ENCODE measurements around the gene BRIP1.
A peak's percentile ranks its signal among the peaks of the same experiment; 100 is the strongest.
"Not testable (repeated sequence)": the region's sequence is repeated elsewhere in the genome, so short reads cannot be mapped to it uniquely, and the experiment has no call there.

BRIP1 gene

DNA sequence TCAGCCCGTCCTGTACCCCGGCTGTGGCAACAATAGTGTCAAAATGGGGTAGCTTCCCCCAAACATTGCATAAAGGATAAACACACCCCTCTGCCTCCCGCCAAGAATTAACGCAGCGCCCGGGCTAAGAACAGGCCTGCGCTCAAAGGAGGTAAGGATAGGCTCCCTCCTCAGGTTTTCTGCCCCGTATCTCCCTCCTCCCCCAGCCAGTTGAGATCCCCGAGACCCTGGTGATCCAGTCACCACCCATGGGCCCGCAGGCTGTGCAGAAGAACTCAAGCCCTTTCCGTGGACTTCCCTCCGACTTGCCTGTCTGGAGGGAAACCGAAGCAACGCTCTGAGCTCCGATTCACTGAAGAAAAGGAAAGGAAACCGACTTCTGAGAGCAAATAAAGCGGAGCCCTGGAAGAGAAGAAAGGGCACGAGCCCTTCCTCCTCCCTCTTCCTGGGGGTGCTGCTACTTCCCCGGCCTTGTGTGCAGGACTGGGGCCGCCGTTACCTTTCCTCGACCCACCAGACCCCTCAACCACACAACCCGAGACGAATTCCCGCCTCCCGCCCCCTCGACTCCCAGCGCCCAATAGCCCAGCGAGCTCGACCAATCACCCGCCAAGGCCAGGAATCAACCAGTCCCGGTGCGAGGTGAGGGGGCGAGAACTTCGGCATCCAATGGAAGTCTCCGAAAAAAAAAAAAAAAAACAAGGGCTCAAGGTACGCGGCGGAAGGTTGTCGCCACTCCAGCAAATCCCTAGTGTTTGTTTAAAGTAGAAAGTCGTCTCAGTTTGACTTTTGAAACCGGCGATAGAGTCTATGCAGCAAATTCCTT lies at the start of gene BRIP1:
Gene BRIP1, minus strand, starts transcription at position 554 of the 826 bp plus-strand sequence. CDS start 1,989 bp downstream, outside the sequence.
- DNase-seq, result peak; percentile 96

DNA sequence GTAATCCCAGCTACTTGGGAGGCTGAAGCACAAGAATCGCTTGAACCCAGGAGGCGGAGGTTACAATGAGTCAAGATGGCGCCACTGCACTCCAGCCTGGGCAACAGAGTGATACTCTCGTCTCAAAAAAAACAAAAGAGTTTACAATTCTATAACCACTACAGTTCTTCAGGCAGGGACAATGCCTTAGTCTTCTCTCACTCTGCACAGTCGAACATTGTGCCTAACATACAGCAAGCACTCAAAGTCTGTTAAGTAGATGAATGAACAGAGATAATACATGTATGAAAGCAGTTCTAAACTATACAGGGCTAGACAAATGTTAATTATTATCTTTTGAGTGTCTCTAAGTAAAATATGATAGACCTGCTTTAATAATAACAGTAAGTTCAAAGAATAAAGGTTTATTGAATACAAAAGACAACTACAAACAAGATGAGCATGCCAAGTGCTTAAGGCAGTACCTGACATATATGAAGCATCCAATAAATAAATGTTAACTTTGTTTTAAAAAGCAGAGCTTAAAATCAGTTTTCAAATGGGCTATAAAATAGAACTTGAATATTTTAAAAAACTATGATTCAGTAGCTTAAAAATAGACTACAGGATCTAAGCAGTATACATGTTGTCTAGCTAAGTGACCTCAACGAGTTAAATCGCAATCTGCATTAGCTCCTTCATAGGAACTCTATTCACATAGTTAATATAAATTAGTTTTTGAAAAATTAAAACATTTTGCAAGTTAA lies 45.1 kb upstream of the BRIP1 start:
- no peak for DNase-seq

DNA sequence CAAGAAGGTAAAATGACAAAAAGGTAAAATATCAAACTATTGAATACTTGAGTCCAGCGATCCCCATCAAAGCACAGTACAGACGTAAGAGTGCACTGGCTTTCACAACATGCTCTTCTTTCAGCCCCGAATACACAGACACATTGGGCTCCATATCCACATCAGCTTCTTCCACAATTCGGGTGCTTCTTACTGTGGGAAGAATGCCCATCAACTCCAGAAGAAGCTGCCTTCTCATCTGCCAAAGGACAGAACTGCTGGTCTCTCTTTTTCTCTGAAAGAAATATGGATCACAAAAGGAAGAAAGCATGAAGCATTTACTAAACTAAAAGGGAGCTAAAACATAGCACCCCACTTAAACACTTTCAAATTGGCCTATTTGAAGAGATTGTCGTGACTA lies 44.0 kb upstream of the BRIP1 start:
- no peak for DNase-seq

DNA sequence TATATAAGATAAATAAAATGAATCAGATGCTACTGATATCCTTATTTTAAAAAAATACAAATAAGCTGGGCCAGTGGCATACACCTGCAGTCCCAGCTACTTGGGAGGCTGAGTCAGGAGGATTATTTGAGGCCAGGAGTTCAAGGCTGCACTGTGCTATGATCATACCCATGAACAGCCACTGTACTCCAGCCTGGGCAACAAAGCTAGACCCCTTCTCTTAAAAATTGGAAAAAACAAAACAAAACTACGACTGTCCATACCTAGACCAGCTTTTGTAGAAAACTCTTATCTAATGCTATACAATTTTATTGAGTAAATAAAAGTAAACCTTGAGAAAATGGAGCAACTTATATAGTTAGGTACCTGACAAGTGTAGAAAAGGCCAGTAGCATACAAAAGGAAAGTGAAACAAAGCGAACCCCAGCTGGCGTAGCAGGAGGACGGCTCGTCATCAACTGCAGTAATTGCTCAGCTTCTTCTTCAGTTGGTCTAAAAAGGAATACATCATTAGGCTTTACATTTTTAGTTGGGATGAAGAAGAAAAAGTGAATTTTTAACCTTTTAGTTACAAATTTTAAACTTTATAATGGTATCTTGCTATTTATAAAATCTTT lies 40.9 kb upstream of the BRIP1 start:
- DNase-seq, result no peak

DNA sequence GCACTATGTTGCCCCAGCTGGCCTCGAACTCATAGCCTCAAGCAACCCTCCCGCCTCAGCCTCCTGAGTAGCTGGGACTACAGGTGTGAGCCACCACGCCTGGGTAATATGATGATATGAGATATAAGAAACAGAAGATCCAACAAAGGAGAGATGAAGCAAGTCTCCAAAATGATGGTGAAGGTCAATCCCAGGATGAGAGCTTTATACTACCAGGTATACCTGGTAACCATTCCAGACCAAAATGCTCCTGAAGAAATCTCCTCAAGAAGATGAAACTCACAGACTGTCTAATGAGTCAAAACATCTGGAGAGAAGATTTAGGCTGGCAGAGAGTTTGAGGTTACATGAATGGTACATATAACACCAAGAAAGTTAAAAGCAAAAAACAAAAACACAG lies 39.9 kb upstream of the BRIP1 start:
- no peak for DNase-seq

DNA sequence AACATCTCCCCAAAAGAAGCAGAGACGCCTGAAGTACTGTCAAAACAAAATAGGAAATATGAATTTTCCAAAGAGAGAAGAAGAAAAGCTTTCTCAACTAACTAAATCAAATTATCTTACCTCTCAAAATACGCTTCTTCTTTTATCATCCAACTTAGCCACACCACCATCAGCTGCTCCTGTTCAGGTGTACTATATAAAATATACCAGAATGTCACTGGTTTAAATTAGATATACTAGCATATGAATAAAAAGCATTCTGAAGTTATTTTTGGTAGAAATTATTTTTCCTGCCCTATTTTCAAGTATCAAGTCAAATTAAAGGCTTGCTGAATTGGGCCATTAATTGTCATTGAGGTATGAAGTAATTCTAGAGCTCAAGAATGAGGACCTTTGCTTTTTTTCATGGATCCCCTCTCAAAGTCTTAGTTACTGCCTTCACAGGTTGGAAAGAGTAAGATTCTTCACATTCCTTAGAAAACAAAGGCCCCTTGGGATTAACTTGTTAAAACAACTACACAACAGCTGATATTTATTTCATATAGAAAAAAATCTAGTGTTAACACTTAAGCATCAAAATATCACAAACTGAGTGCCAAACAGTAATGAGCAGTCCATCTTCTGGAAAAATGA lies 34.3 kb upstream of the BRIP1 start:
- DNase-seq, result no peak

DNA sequence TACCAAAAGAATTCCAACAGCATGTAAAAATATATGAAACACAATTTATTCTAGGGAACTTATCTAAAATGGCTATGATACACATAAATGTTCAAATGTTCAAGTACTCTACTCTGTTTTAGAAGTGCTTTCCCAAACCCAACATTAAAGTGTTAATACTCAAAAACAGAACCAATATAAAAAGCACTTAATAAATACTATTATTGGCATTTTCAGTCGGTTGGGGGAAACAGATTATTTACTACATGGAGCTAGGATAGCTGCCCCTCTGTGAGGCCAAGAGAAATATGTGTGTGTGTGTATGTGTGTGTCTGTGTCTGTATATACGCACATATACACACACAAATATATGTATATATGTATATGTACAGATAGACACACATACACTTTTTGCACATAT lies 32.1 kb upstream of the BRIP1 start:
- no peak for DNase-seq

DNA sequence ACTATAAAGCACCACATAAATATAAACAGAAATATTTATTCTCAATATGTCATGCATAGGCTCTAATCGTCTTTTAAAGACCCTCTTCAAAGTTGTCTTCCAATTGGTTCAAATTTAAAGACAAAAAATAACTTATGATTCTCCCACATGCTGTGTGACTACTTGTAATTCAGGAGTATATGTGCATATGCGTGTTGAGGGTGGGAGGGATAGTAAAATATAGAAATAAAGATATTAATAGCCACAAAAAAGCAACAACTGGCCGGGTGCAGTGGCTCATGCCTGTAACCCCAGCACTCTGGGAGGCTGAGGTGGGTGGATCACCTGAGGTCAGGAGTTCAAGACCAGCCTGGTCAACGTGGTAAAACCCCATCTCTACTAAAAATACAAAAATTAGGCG lies 31.0 kb upstream of the BRIP1 start:
- not testable (repeated sequence) for DNase-seq

DNA sequence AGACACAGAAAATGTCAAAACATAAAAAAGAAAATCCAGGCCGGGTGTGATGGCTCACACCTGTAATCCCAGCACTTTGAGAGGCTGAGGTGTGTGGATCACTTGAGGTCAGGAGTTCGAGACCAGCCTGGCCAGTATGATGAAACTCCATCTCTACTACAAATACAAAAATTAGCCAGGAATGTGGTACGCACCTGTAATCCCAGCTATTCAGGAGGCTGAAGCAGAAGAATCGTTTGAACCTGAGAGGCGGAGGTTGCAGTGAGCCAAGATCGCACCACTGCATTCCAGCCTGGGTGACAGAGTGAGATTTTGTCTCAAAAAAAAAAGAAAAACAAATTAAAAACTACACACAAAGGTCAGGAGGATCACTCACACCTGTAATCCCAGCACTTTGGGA lies 24.4 kb upstream of the BRIP1 start:
- DNase-seq, result not testable (repeated sequence)

DNA sequence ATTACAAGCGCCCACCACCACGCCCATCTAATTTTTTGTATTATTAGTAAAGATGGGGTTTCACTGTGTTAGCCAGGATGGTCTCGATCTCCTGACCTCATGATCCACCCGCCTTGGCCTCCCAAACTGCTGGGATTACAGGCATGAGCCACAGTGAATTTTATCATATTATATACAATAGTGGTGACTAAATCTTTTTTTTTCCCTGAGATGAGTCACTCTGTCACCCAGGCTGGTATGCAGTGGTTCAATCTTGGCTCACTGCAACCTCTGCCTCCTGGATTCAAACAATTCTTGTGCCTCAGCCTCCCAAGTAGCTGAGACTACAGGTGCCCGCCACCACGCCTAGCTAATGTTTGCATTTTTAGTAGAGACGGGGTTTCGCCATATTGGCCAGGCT lies 22.5 kb upstream of the BRIP1 start:
- DNase-seq, result not testable (repeated sequence)

DNA sequence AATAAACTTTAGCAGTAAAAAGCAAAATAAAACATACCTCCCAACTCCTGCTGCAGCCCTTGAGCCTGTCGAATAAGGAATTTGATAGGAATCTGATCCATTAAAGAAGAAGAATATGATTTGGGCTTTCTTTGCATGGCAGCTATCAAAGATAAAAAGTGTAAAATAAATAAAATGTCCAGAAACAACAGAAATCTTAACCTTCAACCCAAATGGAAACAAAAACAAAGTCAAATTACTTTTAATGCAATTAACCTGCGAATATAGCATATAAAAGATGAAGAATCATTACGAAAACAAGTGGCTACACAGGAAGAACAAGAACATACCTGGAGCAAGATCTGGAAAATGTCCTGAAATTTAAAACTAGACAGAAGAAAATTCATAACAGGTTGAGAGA lies 21.5 kb upstream of the BRIP1 start:
- DNase-seq, result no peak

DNA sequence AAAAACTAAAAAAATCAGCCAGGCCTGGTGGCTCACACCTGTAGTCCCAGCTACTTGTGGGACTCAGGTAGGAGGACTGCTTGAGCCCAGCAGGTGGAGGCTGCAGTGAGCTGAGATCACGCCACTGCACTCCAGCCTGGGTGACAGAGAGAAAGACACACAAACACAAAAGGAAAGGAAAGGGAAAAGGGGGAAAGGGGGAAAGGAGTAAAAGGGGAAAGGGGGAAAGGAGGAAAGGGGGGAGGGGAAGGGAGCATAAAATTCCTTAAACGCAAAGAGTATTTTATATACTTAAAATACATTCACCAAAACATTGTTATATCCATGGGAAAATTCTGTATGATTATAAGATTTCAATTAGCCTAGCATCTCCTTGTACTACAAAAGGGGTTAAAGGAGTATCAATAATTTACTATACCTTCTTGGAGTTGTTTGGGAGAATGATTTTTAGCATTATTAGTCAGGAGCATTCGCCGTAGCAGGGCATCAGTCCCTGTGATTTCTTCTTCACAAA lies 17.3 kb upstream of the BRIP1 start:
- no peak for DNase-seq

DNA sequence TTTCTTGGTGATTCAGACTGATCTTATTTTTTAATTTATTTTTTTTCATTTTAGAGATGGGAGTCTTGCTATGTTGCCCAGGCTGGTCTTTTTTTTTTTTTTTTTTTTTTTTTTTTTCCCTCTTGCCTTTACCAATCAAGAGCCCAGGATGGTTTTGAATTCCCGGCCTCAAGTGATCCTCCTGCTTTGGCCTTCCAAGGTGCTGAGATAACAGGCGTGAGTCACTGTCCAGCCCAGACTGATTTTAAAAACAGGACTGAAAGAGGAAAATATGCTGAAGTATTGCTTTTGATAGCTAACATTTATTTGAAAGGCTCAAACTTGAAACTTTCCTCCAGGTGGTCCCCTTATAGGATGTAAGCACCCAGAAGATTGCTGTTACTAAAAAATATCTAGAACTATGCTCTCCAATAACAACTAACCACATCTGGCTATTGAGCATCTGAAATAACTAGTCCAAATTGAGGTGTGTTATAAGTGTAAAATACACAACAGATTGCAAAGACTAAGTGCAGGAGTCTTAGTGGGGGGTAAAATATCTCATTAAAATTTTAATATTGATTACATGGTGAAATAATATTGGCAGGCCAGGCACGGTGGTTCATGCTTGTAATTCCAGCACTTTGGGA lies 15.8 kb upstream of the BRIP1 start:
- no peak for DNase-seq

DNA sequence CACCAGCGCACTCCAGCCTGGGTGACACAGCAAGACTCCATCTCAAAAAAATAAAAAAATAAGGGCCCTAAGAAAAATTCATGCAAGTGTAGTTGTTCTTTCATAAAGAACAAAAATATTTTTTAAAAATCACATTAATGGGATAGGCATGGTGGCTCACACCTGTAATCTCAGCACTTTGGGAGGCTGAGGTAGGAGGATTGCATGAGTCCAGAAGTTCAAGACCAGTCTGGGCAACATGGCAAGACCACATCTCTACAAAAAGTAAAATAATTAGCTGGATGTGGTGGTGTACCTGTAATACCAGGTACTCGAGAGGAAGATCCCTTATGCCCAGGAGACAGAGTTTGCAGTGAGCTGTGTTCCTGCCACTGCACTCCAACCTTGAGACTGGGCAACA lies 15.2 kb upstream of the BRIP1 start:
- DNase-seq, result no peak

DNA sequence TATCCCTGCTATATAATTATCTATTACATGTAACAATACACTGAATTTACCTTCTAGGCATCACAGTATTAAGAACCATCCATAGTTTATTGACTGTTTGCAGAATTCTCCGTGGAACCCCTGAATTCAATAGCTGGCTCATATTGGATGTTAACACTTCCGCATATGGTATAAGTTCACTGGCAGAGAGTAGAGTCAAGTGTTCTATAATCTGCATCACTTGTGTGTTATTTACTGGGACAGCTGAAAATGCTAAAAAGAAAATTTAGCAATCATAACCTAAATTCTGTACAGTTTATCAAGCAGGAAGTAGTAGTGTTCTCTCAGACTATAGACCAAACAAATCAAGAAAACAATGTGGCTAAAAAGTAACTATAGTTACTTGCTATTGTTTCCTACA lies 14.5 kb upstream of the BRIP1 start:
- no peak for DNase-seq

DNA sequence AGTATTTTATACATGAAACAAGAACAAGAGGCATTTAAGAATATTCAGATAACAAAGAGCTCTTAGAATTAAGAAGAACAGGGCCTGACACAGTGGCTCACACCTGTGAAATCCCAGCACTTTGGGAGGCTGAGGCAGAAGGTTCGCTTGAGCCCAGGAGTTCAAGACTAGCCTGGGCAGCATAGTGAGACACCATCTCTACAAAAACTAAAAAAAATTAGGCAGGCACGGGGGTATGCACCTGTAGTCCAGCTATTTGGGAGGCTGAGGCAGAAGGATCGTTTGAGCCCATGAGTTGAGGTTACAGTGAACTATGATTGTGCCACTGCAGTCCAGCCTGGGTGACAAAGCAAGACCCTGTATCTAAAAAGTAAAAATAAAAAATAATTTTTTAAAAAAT lies 12.5 kb upstream of the BRIP1 start:
- no peak for DNase-seq

DNA sequence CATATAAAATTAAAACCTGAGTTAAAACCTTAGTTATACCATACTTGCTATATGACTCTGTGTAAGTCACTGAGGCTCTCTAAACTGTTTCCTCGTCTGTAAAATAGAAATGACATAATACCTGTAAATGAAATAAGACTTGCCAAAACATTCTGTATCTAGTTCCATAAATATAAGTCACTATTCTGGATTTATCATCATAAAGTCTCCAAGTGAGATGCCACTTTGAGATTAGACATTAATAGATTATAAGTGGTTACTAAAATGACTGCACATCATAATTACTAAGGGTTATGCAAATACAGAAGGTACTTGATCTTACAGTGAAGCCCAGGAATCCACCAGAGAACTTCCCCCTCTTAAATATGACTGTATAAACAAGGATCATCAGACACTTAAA lies 12.0 kb upstream of the BRIP1 start:
- no peak for DNase-seq

DNA sequence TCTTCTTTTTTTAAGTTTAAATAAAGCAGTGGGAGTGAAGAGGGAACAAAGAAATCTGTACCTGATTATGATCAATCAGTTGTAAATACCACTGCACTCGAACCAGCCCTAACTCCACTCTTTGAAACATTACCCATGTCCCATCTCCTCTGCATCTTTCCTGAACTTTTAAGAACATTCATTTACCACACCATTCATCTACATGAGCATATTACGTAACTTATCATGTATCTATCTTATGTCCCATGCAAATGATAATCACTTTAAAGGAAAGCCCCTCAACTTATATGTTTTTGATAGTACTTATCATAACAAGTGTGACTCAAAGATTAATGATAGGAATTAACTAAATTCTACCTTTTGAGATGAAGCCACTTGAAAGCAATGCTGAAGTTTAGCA lies 10.7 kb upstream of the BRIP1 start:
- DNase-seq, result no peak

DNA sequence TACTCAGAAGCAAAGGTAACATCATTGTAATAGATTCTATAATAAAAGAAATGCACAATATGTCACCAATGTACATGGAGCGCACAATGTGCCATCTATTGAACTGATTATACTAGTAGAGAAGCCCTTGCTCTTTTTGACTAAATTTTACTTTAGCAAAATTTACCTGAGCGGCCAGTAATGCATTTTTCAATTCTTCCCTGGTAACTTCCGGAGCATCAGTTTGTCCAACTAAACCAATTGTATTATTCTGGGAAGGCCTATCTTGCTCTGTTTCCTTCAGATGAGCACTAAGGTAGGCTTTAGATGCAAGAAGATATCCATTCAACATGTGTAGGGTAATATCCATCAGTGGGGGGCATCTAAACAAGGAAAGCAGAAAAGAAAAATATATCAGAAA lies 8.8 kb upstream of the BRIP1 start:
- no peak for DNase-seq

DNA sequence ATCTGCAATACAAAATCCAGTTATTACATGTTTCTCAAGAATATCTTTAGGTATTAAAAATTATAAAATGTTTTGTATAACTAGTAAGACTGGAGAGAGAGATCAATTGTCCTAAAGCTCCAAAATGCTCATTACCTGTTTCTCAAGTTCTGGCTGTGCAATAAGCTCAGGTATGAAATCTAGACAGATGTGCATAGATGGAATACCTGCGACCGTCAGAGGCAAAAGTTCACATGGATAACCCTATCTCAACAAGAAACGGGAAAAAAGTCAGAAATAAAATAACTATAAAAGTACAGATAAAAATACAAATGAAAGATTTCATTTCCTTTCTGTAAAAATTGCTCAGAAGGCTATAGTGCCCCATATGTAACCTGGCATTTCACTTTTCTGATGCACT lies 5.8 kb upstream of the BRIP1 start:
- DNase-seq, result no peak

DNA sequence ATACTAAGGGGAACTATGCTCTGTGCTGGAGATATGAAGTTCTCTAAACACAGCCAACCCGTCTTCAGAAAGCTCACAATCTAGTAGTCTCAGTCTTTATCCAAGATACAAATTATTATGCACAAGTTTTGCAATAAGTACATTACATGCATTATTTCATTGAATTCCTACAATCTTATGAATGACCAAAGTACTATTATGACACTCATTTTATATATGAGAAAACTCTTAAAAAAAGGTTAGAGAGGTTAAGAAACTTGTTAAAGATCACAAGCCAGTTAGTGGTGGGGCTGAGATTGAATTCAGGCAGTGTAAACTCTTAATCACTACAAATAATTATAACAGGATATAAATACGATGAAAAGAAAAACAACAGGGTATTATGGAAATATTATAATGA lies 4.7 kb upstream of the BRIP1 start:
- no peak for DNase-seq

DNA sequence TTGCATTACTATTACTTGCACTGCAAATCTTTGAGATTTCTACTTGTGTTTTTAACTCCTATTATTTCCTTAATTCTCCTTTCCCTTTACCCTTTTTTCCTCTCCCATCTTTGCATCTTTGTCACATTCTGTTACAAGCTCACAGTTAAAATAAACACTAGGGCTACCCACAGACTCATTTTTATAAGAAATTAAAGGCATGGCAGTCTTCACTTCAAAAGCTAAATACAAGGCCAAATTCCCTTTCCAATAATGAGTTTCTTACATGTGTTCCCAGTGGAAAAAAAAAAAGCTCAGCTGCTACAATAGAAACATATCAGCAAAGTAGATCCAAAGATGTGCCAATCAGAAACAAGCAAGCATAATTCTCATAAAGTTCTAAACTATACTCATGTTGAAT lies 3.7 kb upstream of the BRIP1 start:
- no peak for DNase-seq

DNA sequence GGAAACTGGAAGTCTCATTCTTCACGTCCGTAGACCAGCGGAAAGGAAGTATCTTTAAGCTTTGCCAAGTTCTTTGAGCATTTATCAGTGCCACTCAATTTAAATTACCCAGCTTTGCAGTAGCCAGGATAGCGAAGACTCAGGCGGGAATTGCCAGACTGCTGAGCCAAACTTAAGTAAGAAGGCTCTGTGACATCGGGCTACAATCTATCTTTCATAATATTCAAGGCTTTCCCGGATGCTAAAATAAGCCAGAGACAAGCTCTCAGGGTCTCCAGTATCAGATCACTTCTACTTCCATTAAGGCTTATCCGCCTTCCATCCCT lies 436 bp upstream of the BRIP1 start:
- DNase-seq, result no peak
